ENCODE measurements around the gene C10orf71.

DNA sequence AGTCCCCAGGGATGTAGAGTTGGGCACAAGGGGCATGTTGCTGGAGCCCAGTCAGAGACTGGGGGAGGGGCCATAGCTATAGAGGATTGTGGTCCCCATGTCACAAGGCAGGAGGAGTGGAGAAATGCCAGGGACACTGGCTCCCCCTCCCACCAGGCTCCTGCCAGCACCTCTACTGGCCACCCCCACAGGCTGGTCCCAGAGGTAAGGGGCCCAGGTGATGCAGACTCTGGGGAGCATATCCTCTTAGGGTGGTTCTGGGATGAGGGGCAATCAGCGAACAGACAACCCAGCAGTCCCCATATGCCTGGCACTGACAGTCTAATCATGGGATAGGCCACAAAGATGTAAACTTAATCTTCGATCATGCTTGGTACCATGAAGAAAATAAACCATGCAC lies 21.2 kb downstream of the C10orf71 start:
- TF ChIP-seq POLR2A (IDR thresholded peaks at IDR 0.05; ENCODE audit: low read length) (no peak), GATA1 (IDR thresholded peaks at IDR 0.05; ENCODE audit: low read depth, low read length) (no peak)

Data from erythroblast (primary cell).